ENCODE measurements around the gene MIPOL1.

Gene MIPOL1

DNA sequence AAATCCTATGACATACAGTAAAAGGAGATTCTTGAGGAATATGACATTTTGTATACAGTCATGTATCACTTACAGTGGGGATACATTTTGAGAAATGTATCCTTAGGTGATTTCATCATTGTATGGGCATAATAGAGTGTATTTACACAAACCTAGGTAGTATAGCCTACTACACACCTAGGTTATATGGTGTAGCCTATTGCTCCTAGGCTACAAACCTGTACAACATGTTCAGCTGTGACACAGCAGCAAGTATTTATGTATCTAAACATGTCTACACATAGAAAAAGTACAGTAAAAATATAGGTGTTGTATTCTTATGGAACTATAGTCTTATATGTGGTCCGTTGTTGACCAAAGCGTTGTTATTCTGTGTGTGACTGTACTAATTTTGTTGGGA, 218.5 kb downstream of the MIPOL1 start:
- TF ChIP-seq, protein P1, sequence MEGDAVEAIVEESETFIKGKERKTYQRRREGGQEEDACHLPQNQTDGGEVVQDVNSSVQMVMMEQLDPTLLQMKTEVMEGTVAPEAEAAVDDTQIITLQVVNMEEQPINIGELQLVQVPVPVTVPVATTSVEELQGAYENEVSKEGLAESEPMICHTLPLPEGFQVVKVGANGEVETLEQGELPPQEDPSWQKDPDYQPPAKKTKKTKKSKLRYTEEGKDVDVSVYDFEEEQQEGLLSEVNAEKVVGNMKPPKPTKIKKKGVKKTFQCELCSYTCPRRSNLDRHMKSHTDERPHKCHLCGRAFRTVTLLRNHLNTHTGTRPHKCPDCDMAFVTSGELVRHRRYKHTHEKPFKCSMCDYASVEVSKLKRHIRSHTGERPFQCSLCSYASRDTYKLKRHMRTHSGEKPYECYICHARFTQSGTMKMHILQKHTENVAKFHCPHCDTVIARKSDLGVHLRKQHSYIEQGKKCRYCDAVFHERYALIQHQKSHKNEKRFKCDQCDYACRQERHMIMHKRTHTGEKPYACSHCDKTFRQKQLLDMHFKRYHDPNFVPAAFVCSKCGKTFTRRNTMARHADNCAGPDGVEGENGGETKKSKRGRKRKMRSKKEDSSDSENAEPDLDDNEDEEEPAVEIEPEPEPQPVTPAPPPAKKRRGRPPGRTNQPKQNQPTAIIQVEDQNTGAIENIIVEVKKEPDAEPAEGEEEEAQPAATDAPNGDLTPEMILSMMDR (IDR thresholded peaks at IDR 0.05; ENCODE audit: low read depth, low read length, missing control alignments) = no peak
- in situ Hi-C loops (cut with HindIII; ENCODE audit: low sequenced_read_pairs) = no loop called here
- no peak for DNase-seq (ENCODE audit: low read depth)
- no peak overlapping the region for H3K4me3 ChIP-seq (ENCODE audit: low read depth, low read length)

GRCh38 chr14:37417151-37417550, 219.4 kb downstream of the MIPOL1 start:
- no peak for DNase-seq (ENCODE audit: low read depth)
- in situ Hi-C loops (cut with HindIII; ENCODE audit: low sequenced_read_pairs) = no loop called here
- TF ChIP-seq, protein P1 (IDR thresholded peaks at IDR 0.05; ENCODE audit: low read depth, low read length, missing control alignments) = no peak
- H3K4me3 ChIP-seq (ENCODE audit: low read depth, low read length) = no peak overlapping the region

DNA sequence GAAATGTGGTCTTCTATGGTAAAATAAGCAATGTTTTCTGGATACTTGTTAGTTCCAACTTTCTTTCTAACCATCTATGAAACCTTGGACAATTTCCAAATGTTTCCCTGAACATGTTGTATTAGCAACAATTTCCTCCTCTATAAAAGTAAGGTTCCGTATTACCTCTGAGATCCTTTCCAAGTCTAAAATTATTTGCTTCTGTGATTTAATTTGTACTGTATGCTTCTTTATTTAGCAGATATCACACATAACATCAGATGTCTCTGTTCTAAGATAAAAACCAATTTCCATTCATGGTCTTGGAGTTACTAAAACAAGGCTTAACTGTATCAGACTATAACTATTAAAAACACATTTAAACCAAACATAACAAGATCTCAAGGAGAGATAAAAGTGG, 220.1 kb downstream of the MIPOL1 start:
- in situ Hi-C loops (cut with HindIII; ENCODE audit: low sequenced_read_pairs) = no loop called here
- no peak overlapping the region for H3K4me3 ChIP-seq (ENCODE audit: low read depth, low read length)
- TF ChIP-seq, protein P1 (IDR thresholded peaks at IDR 0.05; ENCODE audit: low read depth, low read length, missing control alignments) = no peak
- no peak for DNase-seq (ENCODE audit: low read depth)

GRCh38 chr14:37420622-37421021, 222.9 kb downstream of the MIPOL1 start:
- no peak overlapping the region for H3K4me3 ChIP-seq (ENCODE audit: low read depth, low read length)
- TF ChIP-seq, protein P1 (IDR thresholded peaks at IDR 0.05; ENCODE audit: low read depth, low read length, missing control alignments) = no peak
- no peak for DNase-seq (ENCODE audit: low read depth)
- in situ Hi-C loops (cut with HindIII; ENCODE audit: low sequenced_read_pairs) = no loop called here

DNA sequence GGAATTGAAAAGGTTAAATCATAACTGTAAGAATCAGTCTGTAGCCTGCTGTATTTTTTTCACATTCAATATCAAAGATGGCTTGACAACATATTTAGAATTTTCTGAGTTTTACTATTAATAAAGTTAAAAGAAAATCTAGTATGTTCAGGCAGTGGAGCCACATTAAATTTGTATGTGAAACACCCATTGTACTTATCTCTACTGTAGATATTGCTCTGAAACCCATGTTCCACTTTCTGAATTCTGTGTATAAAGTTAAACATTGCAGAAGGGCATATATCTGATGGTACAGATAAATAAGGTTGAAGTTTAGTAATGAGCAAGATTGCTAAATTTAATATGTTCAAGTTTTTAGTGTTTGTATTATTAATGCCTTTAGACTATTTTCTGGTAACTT, 224.6 kb downstream of the MIPOL1 start:
- no peak for DNase-seq (ENCODE audit: low read depth)
- in situ Hi-C loops (cut with HindIII; ENCODE audit: low sequenced_read_pairs) = no loop called here
- H3K4me3 ChIP-seq (ENCODE audit: low read depth, low read length) = no peak overlapping the region
- TF ChIP-seq, protein P1 (IDR thresholded peaks at IDR 0.05; ENCODE audit: low read depth, low read length, missing control alignments) = no peak

DNA sequence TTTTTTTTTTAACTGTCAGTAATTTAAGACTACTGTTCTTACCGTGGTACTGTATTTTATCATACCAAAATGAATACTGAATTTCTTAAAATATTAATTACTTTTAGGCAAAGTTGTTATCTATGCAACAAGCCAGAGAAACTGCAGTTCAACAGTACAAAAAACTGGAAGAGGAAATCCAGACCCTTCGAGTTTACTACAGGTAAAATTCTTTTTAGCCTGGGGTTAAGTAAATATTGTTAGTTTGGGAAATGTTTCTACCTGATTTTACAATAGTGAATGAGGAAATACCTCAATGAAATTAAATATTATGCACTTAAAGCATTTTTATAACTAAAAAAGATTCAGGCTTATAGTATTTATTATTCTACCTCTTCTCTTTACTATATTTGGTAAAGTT, 225.0 kb downstream of the MIPOL1 start:
- in situ Hi-C loops (cut with HindIII; ENCODE audit: low sequenced_read_pairs) = no loop called here
- TF ChIP-seq, protein P1 (IDR thresholded peaks at IDR 0.05; ENCODE audit: low read depth, low read length, missing control alignments) = no peak
- no peak overlapping the region for H3K4me3 ChIP-seq (ENCODE audit: low read depth, low read length)
- no peak for DNase-seq (ENCODE audit: low read depth)

DNA sequence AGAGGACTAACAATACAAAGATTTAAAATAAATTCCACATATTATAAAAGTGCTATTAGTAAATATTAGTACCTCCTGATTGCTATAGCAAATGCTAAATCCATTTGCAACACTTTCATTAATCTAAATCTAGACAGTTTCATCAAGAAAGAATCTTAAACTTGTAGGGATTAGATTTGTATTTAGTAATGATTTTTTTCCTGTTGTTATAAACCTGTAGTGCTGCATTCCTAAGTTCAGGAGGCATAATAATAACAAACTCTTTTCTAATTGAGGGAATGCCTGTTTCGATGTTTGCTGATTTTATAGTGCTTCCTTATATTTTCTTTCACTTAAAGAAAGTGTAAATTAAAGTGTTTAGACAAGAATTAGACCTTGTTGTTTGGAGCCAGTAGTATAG, 231.2 kb downstream of the MIPOL1 start:
- H3K4me3 ChIP-seq (ENCODE audit: low read depth, low read length) = no peak overlapping the region
- in situ Hi-C loops (cut with HindIII; ENCODE audit: low sequenced_read_pairs) = no loop called here
- TF ChIP-seq, protein P1 (IDR thresholded peaks at IDR 0.05; ENCODE audit: low read depth, low read length, missing control alignments) = no peak
- DNase-seq (ENCODE audit: low read depth) = no peak
